CD4-positive, alpha-beta T cell treated with Interleukin-4 for 1 hour (primary cell): ENCODE measurements around the gene DOCK10.
A peak's percentile ranks its signal among the peaks of the same experiment; 100 is the strongest.

Source experiments
- DNase-seq, 2 donors: peaks; one replicate each; pipeline ENCODE4 v3.0.0-alpha.2; 2020 to 2022

DOCK10 gene

DNA sequence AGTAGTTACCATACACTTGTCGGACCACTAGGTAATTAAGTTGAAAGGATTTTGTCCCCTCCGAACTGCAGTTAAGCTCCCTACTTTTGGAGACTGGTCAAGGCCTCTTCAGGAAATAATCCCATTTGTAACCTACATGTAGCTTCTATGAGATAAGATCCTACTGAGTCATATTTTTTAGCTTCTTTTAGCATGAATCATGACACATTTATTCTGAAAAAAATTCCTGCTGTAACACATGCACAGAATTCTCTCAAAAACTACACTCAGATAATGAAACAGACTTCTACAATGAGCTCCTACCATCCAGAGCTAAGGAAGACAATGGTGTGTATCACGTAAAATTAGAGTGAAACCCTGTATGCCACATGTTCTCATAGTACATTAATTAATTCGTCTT lies 225.5 kb downstream of the DOCK10 start:
- DNase-seq, result no peak

DNA sequence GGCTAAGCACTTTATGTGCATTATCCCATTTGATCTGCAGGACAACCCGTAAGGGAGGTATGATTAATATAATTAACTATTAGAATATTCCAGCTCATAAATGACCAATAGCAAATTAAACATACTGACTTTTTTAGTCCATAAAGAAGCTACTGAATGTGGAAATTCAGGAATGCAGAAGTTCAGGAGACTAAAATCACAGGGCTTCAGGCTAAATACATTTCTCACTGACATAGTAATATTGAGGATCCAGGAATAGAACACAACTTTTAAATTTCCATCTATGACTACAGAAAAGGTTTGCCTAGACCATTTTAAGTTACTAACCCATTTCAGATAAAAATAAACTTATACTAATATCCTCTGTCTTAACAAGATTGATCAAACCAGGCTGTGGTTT lies 228.7 kb downstream of the DOCK10 start:
- no peak for DNase-seq

DNA sequence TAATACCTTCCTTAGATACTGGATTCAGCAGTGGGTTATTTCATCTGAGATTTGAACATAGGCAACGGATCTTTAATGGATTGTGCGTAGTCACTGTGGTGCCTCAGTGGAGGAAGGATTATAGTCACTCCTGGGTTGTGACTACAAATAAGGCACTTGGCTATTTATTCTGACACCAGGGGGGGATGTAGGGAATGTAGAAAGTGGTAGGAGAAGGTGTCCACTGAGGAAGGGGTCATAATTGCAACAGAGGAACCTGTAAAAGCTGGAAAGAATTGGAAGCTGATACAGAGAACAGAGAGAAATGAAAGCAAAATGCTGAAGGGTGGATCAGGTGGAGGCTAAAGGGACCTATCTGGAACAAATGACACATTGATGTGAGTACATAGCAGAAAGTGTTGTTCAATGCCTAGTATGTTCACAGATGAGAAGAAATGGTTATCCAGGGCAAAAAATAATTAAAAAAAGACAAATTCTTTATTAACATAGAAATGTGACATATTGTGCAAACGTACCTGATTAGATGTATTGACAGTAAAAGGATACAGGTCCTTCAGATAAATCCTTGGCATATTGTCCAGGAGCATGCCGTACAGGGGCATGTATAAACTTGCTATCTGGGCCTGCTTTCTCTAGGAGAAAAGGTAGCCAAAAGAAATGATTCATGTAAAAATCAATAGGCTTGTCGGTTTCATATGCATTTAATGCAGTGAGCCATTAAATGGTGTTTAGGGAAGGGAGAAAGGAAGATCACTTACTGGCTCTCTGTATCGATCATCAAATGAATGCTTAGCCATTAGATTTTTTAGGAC lies 234.9 kb downstream of the DOCK10 start:
- DNase-seq, result no peak

DNA sequence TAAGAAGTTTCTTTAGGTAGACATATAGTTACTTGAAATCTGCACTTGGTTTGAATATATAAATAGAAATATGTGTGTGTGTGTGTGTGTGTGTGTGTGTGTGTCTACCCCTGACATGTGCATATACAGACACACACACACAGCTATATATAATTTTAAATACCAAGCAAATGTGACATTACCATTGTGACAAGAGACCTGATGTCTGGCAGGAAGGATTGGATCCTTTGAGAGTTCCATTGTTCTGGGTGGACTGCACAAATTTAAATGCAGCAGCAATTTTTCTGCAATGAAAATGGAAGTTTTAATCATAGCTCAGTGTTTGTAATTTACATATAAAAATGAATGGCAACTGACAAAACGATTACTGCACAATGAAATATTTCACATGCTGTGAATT lies 238.3 kb downstream of the DOCK10 start:
- no peak for DNase-seq

DNA sequence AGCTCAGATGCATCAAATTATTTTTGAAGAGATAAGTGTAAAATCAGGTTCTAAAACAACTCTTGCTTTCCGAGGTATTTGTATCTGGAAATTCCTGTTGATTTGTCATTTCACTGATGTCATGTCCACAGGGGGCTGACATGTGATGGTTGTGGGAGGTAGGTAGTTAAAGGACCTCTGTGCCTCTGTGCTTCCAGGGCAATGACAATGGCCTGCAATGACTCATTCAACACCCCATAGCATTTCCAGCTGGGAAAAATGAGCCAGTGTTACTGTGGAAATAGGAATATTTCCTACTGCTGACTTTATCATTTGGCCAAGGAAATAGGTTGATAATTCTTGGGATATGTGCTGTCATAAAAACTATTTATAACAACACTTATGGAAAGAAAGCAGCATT lies 239.9 kb downstream of the DOCK10 start:
- no peak for DNase-seq

DNA sequence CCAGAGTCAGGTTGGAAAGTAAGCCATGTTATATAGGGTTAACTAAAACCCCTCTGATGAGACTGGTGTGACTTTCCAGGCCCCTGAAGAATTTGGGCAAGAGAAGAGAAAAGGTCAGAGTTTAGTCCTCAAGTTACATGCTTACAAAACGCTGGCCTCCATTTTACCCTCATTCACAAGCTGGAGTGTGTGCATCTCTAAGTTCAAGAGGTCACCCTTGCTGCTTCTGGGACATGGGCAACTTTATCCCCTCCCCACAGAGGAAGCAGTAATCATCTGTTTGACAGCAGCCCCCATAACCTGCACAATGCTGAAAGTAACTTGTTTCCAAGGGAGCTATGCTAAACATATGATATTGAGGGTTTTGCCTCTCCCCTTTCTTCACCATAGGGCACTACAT lies 240.9 kb downstream of the DOCK10 start:
- no peak for DNase-seq

DNA sequence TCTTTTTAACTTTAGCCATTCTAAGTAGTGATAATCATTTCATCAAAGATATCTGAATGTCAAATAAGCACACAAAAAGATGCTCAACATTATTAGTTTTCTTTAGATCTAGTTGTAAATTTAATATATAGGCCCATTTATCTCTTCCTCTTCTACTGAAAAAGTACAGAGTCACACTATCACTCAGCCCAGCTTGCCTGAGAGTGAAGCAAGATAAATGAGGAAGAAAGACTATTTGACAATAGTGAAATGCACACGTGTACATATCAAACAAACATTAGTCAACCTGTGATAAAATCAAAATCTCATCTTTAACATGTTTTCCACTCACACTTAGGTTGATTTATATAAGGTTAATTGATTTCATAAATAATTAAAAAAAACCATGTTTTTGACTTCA lies 242.6 kb downstream of the DOCK10 start:
- no peak for DNase-seq

DNA sequence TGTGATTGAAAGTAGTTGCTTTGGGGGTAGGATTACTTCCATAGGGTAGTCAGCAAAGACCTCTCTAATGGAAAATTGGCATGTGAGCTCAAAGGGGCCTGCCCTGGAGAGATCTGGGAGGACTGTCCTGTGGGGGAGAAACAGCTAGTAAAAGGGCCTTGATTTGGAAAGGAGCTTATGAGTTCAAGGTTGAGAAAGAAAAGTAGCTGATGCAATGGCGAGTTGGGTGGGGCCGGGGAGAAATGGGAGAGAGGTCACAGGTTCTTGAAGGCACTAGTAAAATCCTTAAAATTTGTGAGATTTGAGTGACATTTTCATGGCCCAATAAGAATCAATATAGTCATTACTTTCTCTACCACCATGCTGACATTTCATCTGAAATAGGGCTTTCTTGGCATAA lies 244.1 kb downstream of the DOCK10 start:
- DNase-seq, result no peak

DNA sequence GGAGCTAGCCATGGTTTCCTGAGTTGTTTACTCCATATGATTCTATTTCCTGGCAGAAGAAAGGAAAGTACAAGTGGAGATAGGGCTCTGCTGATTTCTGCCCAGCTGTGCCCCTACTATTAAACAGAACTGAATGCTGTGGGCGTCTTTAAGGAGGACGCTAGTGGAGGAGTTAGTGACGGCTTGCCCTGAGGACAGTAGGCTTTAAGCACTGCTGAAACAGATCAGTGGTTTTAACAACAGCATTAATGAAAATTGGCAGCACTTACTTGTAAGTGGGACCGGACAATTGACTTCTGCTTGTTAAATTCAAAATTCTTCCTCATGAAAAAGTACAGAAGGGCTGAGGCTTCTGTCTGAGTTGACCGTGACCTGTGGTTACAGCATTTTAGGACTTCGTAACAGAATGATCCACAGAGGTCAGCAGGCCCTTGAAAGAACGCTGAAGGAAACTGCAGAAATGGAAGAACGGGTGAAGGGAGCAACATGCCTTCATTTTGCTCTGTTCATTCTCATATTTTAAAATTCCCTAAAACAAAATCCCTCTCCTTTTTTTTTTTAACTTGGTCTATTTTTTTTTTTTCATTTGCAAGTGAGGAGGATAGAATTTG lies 245.5 kb downstream of the DOCK10 start:
- DNase-seq, result no peak

DNA sequence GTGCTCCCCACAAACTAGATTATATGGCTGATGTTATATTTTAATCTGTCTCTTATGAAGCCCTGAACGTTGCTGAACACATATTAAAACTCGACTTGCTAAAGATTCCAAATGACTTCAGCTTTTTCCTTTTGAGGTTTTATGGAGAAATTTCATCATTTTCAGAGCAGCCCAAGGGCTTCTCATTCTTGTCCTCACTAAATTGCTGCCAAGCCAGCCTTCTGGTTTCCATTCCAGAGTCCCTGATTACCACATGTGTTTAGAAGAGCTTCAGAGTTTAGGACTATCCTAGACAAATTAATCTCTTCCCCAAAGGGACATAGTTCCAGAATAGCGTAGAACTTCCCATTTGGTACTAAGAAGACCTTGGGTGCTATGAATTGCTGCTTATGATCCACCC lies 248.3 kb downstream of the DOCK10 start:
- no peak for DNase-seq

DNA sequence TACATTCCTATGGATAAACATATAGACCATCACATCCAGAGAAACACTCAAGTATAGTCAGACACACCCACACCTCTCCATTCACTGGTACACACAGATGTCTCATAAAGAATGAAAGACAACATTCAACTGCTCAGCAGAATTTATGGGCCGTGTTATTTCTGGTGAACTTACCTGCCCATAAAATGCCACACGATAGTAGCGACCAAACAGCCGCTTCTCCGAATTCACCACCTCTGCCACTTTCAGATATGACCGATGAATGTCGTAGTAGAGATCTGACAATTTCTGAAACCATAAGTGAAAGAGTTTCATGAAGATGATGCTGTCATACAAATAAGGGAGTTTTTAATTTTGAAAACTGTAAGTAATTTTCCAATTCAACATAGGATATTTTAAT lies 255.4 kb downstream of the DOCK10 start:
- no peak for DNase-seq

DNA sequence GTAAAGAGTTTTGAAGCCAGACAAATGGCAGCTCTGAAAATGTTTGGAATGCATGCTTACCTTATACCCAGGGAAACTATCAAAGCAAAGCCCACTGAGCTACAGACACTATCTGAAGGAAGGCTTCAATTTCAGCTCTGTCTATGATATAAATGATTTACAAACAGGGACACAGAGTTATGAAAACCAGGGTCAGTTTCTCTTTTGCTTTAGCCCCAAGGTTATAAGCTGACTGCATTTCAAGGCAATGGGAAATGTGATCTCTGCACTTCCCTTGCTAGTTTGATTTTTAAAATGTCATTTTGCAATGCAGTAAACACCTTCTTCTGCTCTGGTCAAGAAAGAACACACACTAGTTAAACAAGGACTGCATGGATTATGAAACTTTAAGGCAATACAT lies 260.9 kb downstream of the DOCK10 start:
- no peak for DNase-seq

DNA sequence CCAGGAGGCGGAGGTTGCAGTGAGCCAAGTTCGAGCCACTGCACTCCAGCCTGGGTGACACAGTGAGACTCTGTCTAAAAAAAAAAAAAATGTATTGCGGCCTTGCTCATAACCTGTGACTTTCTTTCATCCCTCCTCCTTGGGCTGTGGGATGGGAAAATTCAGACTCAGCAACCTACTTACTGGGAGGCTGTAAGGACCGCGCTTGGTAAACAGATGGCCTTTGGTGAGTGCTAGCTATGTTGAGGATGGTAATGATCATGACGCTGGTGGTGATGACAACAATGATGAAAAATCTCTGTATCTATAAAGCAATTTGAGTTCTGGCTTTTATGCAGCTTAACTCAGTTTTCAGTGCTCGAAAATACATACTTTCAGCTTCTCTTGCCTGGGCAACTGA lies 261.4 kb downstream of the DOCK10 start:
- DNase-seq, result no peak

DNA sequence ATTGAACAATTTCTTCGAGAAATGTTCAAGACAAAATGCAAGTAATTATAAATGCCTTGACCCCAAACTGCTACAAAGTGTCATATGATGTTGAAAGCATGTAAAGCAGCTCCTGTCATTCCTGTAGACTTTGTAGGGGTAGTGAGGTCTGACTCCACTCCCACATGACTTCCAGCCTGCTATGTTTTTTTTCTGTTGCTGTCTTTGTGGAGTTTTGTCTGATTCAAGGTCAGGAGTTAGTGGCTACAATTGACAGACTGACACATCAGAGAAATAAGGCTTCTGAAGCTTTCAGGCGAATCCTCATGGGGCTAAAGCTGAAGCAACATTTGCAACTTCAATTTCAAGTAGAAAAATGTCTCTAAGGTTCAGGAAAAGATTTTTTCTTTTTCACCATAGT lies 262.2 kb downstream of the DOCK10 start:
- no peak for DNase-seq

DNA sequence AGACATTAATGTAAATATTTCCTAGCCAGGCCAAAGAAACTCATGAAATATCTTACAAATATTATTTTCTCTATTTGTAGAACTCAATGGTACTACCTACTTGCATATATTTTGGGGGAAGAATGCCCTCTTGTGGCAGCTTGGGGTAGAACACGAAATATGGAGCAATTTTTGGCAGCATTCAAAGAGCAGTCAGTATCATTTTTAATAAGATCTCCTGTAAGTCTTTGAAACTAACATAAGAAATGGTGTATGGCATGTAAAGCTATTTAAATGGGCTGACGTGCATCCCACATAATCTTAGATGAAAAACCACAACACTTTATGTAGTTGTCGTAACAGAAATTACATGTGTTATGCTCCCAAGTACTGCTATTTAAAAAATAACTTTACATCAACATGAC lies 263.8 kb downstream of the DOCK10 start:
- peak; percentile 53 to 66 for DNase-seq

DNA sequence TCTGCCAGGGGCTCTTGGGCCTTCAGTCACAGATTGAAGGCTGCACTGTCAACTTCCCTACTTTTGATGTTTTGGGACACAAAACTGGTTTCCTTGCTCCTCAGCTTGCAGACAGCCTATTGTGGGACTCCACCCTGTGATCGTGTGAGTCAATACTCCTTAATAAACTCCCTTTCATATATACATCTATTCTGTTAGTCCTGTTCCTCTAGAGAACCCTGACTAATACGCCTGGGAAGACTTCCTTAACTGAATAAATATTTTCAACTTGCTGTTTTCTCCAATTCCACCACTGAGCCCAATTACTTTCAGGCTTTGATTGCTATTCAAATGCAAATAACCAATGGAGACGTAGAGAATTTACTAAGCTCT lies 264.7 kb downstream of the DOCK10 start:
- DNase-seq, result no peak

DNA sequence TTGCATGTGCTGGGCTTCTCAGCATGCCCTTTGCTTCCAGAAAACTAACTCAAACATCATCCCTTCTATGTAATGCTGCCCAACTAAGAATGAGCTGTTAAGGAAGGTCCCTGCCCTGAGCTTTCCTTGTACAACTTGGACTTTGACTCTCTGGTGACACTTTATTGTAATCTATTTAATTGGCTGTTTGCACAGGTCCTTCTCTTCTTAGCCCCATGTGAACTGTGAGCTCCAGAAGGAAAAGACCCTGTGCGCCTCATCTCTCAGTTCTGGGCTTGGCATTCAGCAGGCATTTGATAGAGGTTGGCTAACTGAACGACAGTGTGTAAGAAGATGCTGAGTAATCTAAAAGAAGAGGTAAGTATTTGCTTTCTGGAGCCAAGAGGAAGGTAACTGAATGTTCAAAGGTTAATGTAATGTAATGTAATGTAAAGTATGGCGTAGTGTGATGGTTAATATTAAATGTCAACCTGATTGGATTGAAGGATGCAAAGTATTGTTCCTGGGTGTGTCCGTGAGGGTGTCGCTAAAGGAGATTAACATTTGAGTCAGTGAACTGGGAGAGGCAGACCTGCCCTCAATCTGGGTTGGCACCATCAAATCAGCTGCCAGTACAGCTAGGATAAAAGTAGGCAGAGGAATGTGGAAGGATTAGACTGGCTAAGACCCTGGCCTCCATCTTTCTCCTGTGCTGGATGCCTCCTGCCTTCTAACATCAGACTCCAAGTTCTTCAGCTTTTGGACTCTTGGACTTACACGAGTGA lies 265.3 kb downstream of the DOCK10 start:
- no peak for DNase-seq

DNA sequence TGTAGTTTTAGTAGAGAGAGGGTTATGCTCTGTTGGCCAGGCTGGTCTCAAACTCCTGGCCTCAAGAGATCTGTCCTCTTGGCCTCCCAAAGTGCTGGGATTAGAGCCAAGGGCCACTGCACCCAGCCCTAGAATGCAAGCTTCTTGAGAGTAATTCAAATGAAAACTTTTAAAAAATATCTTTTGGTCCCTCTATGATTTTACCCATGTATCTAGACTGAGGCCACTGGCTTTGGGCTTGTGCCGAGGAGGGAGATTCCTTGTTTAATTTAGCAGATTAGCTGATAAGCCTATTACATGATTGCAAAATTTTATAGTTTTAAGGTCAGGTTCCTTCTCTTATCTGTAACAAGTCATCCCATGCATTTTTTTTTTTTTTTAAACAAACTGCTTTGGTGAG lies 266.6 kb downstream of the DOCK10 start:
- no peak for DNase-seq

DNA sequence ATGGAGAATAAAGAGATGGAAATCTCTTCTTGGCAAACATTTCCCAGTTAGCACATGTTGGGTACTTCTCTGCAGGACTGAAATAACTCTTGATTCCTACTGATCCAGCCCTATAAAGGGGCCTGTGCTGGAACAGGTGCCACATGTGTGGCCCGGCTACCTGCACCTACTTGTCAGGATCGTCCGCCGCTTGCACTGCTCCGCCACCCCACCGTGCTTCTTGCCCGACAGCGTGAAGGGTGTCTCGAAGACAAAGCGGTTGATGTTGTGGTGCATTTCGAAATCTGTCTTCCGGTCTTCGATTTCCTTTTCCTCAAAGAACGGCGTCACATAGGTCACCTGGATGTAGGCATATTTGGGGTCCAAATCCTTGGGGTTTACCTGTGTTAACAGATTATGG lies 267.5 kb downstream of the DOCK10 start:
- no peak for DNase-seq

DNA sequence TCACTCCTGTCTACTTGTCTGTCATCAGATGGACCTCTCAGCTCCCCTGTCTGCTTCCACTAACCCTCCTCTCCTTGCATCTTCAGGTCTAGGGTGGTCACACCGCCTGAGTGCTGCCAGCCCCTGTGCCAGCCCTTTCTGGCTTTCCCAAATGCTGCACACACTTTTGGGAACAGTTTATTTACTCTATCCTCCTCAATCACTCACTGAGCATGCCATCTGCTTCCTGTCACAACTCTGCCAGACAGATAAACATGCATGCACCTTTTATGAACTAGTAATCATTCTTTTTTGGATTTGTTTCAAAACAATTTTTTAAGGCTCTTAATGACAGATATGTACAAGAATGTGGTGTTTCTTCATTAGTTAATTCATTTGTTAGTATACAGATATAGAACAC lies 269.8 kb downstream of the DOCK10 start:
- no peak for DNase-seq

DNA sequence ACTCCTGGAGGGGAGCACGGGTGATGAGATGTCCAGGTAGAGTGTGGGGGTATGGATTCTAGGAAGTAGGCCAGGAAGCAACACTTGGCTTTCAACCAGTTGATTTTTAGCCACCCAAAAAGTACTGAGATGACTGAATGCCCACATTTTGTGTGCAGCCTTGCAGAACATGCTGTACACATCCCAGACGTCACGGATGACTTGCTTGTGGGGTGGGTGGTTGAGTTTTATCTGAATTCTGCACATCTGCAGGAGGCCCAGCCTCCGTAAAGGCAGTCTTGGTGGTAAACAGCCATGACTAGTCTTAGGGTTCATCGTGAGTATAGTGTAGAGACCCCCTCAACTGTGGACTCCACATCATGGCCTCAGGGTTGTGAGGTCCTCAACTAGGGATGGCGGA lies 272.8 kb downstream of the DOCK10 start:
- no peak for DNase-seq

DNA sequence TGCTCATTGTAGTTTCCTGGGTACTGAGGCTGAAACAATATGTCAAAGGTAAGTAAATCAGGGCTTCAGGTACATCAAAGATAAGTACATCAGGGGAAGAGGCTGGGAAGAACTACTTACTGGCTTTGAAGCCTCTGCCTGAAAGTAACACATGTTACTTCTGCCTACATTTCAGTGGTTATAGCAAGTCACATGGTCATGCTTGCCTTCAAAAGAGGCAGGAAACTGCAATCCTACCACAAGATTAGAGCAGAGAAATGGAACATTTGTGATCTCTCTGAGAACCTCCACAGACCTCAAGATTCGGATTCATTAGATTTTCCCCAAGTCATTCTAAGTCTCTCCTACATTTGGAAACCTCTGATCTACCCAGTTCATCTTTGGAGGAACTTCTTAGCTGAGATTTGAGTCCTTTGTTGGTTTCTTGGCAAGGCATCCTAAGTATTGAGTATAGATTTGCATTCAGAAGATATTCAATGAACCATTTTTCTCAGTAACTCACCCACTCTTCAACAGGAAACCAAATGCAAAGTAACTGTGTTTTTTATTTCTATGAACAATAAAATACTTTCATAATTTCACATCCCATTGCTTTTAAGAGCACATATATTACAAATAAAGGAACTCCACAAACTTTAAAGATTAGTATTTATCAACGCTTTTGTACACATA lies 277.6 kb downstream of the DOCK10 start:
- peak in 1 of 2 donors; percentile 31 for DNase-seq

DNA sequence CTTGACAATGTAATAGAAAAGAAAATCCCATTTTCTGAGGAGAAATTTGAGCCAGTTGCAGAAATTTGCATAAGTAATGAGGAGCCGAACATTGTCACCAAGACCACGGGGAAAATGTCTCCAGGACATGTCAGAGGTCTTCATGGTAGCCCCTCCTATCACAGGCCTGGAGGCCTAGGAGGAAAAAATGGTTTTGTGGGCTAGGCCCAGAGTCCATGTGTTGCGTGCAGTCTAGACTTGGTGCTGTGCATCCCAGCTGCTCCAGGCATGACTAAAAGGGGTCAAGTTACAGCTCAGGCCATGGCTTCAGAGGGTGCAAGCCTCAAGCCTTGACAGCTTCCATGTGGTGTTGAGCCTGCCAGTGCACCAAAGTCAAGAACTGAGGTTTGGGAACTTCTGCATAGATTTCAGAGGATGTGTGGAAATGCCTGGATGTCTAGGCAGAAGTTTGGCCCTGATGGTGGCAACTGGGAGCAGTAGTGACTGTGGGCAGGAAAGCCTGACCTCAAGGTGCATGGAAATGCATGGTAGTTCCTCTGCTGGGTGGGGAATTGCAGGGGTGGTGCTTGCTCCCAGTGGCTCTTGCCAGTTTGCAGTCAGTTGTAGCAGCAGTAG lies 284.2 kb downstream of the DOCK10 start:
- DNase-seq, result no peak
